ENCODE measurements around the gene LEP. TPM values are rescaled to one million over a fixed set of nuclear protein-coding genes. Genes with fewer than 3 reads are reported as not detected.

The LEP gene
- total and polyA plus RNA-seq, 2 of the 8 experiments (the other 6 are each of a cell fraction or from before 2014, with no cell fraction given) = not detected

GRCh38 chr7:128197589-128197988, 43.5 kb upstream of the LEP start:
- no peak overlapping the region for H2AK5ac ChIP-seq (ENCODE audit: low read depth, low read length)
- H3K23ac ChIP-seq (ENCODE audit: insufficient read length) = no peak overlapping the region
- H3K23me2 ChIP-seq (ENCODE audit: low read depth, low read length) = peaks cover 7% of the 10 kb centered on the region; the same call in 1 of the 2 replicates
- H3K36me3 ChIP-seq (ENCODE audit: control insufficient read depth in 2 of 4, insufficient read depth in 4 of 4, low read length in 3 of 4) = no peaks in the 10 kb centered on the region
- H3K27ac ChIP-seq (ENCODE audit: low read depth, low read length) = no peak overlapping the region
- TF ChIP-seq NRF1 (IDR thresholded peaks at IDR 0.05; ENCODE audit: low read depth, low read length) (no peak), SP4 (IDR thresholded peaks at IDR 0.05; ENCODE audit: low read length) (no peak), RNF2 (IDR thresholded peaks at IDR 0.05; ENCODE audit: borderline replicate concordance, low read depth, low read length, missing control alignments, poor library complexity, severe bottlenecking) (no peak), SIRT6 (IDR thresholded peaks at IDR 0.05; ENCODE audit: low read length) (no peak)
- peaks cover 0 to 8% (median 7%) of the 10 kb centered on the region in 4 experiments; a peak in 6 of 7 replicates for H3K4me1 ChIP-seq (replicated peaks in 1 of 4; ENCODE audit: control insufficient read depth in 3 of 4, insufficient read depth in 4 of 4, low read length in 3 of 4)
- H4K20me1 ChIP-seq (replicated peaks in 1 of 2; ENCODE audit: control insufficient read depth in 1 of 2, insufficient read depth in 2 of 2, low read length in 2 of 2) = no peaks in the 10 kb centered on the region
- no peak overlapping the region; the same call in 1 of the 2 replicates for H4K8ac ChIP-seq (ENCODE audit: extremely low read depth, insufficient read depth, low read length)
- POLR2A ChIA-PET (ENCODE audit: partially characterized antibody) = no interaction called here
- 100% methylated on average over 1 of the region's 1 CpG; no CpG with 5 or more reads in 1 of the 2 experiments for WGBS, 2 experiments (ENCODE audit: extremely low coverage in 1 of 2, insufficient coverage in 1 of 2, insufficient read length in 1 of 2, insufficient replicate concordance in 2 of 2, low coverage in 1 of 2, low lambda C conversion rate in 2 of 2, missing lambda C conversion rate in 1 of 2)
- DNase-seq (ENCODE audit: low read depth in 1 of 2, low spot score in 2 of 2) (no peak), FAIRE-seq (no peak)
- no peak overlapping the region for H2BK12ac ChIP-seq (ENCODE audit: low read depth, low read length)
- no peak overlapping the region for H3K4ac ChIP-seq (replicated peaks; ENCODE audit: insufficient read length, low read depth, low read length)
- H4K5ac ChIP-seq (ENCODE audit: insufficient read length, low read depth, low read length) = no peak overlapping the region
- H3K56ac ChIP-seq (replicated peaks; ENCODE audit: insufficient read length, low read depth, low read length) = no peak overlapping the region
- no peak overlapping the region for H2BK20ac ChIP-seq (ENCODE audit: low read length)
- H3K18ac ChIP-seq (ENCODE audit: extremely low read depth, low read length) = no peak overlapping the region
- CTCF ChIA-PET (ENCODE audit: partially characterized antibody) = interaction anchor here (0.7 to 18.6 kb wide), 8 partner anchors 8 to 65 kb away, joined by 3 to 347 read pairs (median 6); no protein-coding TSS in a partner anchor
- H2BK5ac ChIP-seq (ENCODE audit: low read depth, low read length) = no peak overlapping the region
- no peak overlapping the region for H2BK15ac ChIP-seq (ENCODE audit: low read length)
- H4K91ac ChIP-seq (replicated peaks; ENCODE audit: insufficient read length, low read length) = no peak overlapping the region
- H3K27me3 ChIP-seq (replicated peaks in 1 of 4; ENCODE audit: control insufficient read depth in 3 of 4, extremely low read depth in 1 of 4, insufficient read depth in 3 of 4, low read length in 3 of 4) = peaks cover 11 to 28% (median 24%) of the 10 kb centered on the region in 4 experiments
- H3K4me3 ChIP-seq (ENCODE audit: extremely low read depth in 1 of 4, insufficient read depth in 2 of 4, low read depth in 3 of 4, low read length in 4 of 4) = no peak overlapping the region
- no peak overlapping the region for H2BK120ac ChIP-seq (replicated peaks; ENCODE audit: low read depth, low read length)
- no peak overlapping the region for H3K4me2 ChIP-seq (ENCODE audit: insufficient read depth in 1 of 2, low read depth in 2 of 2, low read length in 2 of 2)
- H3K14ac ChIP-seq (ENCODE audit: insufficient read length) = no peak overlapping the region
- H3K79me2 ChIP-seq (ENCODE audit: control insufficient read depth in 1 of 2, insufficient read depth in 2 of 2, low read length in 2 of 2) = no peaks in the 10 kb centered on the region
- no peak overlapping the region for H3K9ac ChIP-seq (replicated peaks in 1 of 4; ENCODE audit: extremely low read depth in 1 of 4, low read depth in 3 of 4, low read length in 3 of 4)
- no peak overlapping the region for H2AFZ ChIP-seq (ENCODE audit: low read length)
- H3K79me1 ChIP-seq (ENCODE audit: low read depth, low read length) = no peaks in the 10 kb centered on the region
- H3K9me3 ChIP-seq (ENCODE audit: insufficient read depth in 2 of 2, low read depth in 1 of 2, low read length in 1 of 2) = peaks cover 12 to 13% of the 10 kb centered on the region in 2 experiments
